Measurements from ENCODE around the gene ATG4A. TPM values are rescaled to one million over a fixed set of nuclear protein-coding genes. Genes with fewer than 3 reads are reported as not detected.

ATG4A gene
- total RNA-seq, 1 donor from 2014 or later = 11.5 TPM

DNA sequence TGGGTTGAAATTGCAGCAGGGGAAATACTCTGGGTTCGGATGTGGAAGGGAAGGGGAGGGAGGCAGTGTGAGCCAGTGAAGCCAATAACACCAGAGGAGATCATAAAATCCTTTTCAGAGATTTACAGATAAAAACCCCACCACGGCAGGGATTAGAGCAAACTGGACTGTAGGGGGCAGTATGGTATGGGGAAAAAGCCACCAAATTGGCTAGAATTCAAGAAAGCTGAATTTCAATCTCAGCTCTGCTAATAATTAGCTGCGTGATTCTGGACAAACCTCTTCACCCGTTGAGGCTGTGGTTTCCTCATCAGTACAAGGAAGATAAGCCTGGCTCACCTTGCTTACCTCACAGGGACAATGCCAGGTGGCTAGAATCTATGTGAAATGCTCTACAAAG lies 108.1 kb downstream of the ATG4A start:
- Mint-ChIP-seq H3K36me3 (no peaks in the 10 kb centered on the region), H3K9me3 (no peaks in the 10 kb centered on the region), H3K27ac (no peak overlapping the region), H3K4me1 (ENCODE audit: unreplicated experiment) (peaks cover 5% of the 10 kb centered on the region), H3K4me3 (no peak overlapping the region), H3K27me3 (no peaks in the 10 kb centered on the region)
- no peak for DNase-seq (ENCODE audit: extremely low spot score, unreplicated experiment)
- peak; percentile 82 for TF ChIP-seq CTCF (conservative IDR thresholded peaks at IDR 0.05)

DNA sequence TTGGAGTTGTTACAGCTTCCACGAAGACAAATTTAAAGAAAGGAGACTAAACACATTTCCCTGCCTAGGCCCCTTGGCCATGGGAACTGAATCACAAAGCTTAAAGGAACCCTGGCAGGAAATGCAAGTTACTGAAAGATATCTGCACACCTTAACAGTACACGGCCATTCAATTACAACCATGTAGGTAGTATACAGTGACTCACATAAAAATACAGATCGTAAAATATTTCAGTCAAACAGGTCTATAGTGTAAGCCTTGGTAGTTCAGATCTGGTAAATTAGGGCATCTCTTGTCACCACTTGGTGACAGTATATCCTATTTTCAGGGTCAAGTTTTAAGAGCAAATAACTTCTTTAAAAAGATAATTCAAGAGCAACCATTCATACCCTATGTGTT lies 112.0 kb downstream of the ATG4A start:
- TF ChIP-seq CTCF (conservative IDR thresholded peaks at IDR 0.05) = no peak
- H3K27ac Mint-ChIP-seq = no peak overlapping the region
- no peaks in the 10 kb centered on the region for H3K27me3 Mint-ChIP-seq
- H3K4me3 Mint-ChIP-seq = no peak overlapping the region
- DNase-seq (ENCODE audit: extremely low spot score, unreplicated experiment) = no peak
- no peaks in the 10 kb centered on the region for H3K36me3 Mint-ChIP-seq
- H3K9me3 Mint-ChIP-seq = no peaks in the 10 kb centered on the region
- peaks cover 5% of the 10 kb centered on the region for H3K4me1 Mint-ChIP-seq (ENCODE audit: unreplicated experiment)

Other genes with a start within 250 kb of the ATG4A start
- not detected in 2 replicates for gene TEX13B, start 109.4 kb upstream of the ATG4A start, total RNA-seq (ENCODE audit: low replicate concordance)
- gene VSIG1, start 46.7 kb upstream of the ATG4A start, total RNA-seq (ENCODE audit: low replicate concordance) = 33.2 and 71.0 TPM in 2 replicates
- gene PSMD10, start 236 bp upstream of the ATG4A start, total RNA-seq (ENCODE audit: low replicate concordance) = 88.3 and 96.8 TPM in 2 replicates